Measurements from ENCODE around the gene DDX60. TPM values are rescaled to one million over a fixed set of nuclear protein-coding genes. Genes with fewer than 3 reads are reported as not detected.

The DDX60 gene
- total RNA-seq, 2 experiments from 2014 or later = 18.6 to 21.1 TPM

- CTCF ChIA-PET = no interaction called here
- intact Hi-C loops (cut with micrococcal nuclease) = no loop called here
- DNase-seq (no peak), ATAC-seq (no peak)
- Mint-ChIP-seq H3K9me3 (no peaks in the 10 kb centered on the region), H3K36me3 (ENCODE audit: low read depth) (peaks cover 21% of the 10 kb centered on the region), H3K4me1 (ENCODE audit: low read depth) (peaks cover 2% of the 10 kb centered on the region), H3K4me3 (no peak overlapping the region), H3K27ac (no peak overlapping the region), H3K27me3 (no peaks in the 10 kb centered on the region)
- TF ChIP-seq CTCF (IDR thresholded peaks at IDR 0.05) = no peak
- POLR2A ChIA-PET = no interaction called here
Observed at GRCh38 chr4:168265327-168265726, 53.2 kb downstream of the DDX60 start.

- peaks cover 22% of the 10 kb centered on the region for H3K36me3 Mint-ChIP-seq (ENCODE audit: low read depth)
Observed at GRCh38 chr4:168264903-168265302, 53.6 kb downstream of the DDX60 start.

GRCh38 chr4:168263039-168263438 is 55.5 kb downstream of the DDX60 start:
- no peak for ATAC-seq
- Mint-ChIP-seq H3K4me1 (ENCODE audit: low read depth) (peaks cover 2% of the 10 kb centered on the region), H3K4me3 (no peak overlapping the region), H3K27me3 (no peaks in the 10 kb centered on the region), H3K36me3 (ENCODE audit: low read depth) (peaks cover 20% of the 10 kb centered on the region), H3K9me3 (no peaks in the 10 kb centered on the region), H3K27ac (no peak overlapping the region)
- no peak for TF ChIP-seq CTCF (IDR thresholded peaks at IDR 0.05)
- no peak for DNase-seq
- CTCF ChIA-PET = no interaction called here
- intact Hi-C loops (cut with micrococcal nuclease) = no loop called here
- POLR2A ChIA-PET = no interaction called here

More at GRCh38 chr4:168264903-168265302, 53.6 kb downstream of the DDX60 start:
- Mint-ChIP-seq H3K4me1 (ENCODE audit: low read depth) (peaks cover 2% of the 10 kb centered on the region), H3K4me3 (no peak overlapping the region), H3K9me3 (no peaks in the 10 kb centered on the region), H3K27ac (no peak overlapping the region), H3K27me3 (no peaks in the 10 kb centered on the region)
- TF ChIP-seq CTCF (IDR thresholded peaks at IDR 0.05) = no peak
- ATAC-seq (no peak), DNase-seq (no peak)
- intact Hi-C loops (cut with micrococcal nuclease) = no loop called here
- POLR2A ChIA-PET = no interaction called here
- CTCF ChIA-PET = no interaction called here

DNA sequence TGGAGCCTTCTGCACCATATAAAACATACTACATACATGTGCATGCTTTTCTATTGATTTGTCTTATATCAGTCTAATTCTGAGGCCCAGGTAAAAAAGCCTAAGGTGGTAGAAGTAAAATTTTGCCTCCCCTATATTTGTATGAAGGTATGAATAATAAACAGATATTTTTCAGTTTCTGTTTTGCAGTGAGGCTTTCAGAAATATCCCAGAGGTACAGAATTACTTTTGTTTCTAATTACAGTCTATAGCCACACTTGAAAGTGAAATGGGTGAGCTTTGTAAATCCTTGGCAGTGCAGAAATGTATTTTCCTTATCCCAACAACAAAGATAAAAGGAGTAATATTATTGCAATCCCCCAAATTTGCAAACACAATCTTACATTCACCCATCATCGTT is 59.5 kb downstream of the DDX60 start:
- Mint-ChIP-seq H3K4me1 (ENCODE audit: low read depth) (peaks cover 2% of the 10 kb centered on the region), H3K4me3 (no peak overlapping the region), H3K27ac (no peak overlapping the region), H3K9me3 (no peaks in the 10 kb centered on the region), H3K27me3 (no peaks in the 10 kb centered on the region), H3K36me3 (ENCODE audit: low read depth) (peaks cover 27% of the 10 kb centered on the region)
- no peak for ATAC-seq
- ChIA-PET CTCF (interaction anchor here (1.4 kb wide), 1 partner anchor 255 kb away, joined by 3 read pairs; no protein-coding TSS in a partner anchor), POLR2A (no interaction called here)
- intact Hi-C loops (cut with micrococcal nuclease) = no loop called here
- no peak for TF ChIP-seq CTCF (IDR thresholded peaks at IDR 0.05)
- DNase-seq = no peak

GRCh38 chr4:168257768-168258167 is 60.8 kb downstream of the DDX60 start:
- intact Hi-C loops (cut with micrococcal nuclease) = no loop called here
- ChIA-PET POLR2A (no interaction called here), CTCF (interaction anchor here (1.4 kb wide), 1 partner anchor 256 kb away, joined by 3 read pairs; no protein-coding TSS in a partner anchor)
- H3K4me1 Mint-ChIP-seq (ENCODE audit: low read depth) = peaks cover 2% of the 10 kb centered on the region
- H3K27ac Mint-ChIP-seq = no peak overlapping the region
- no peak for TF ChIP-seq CTCF (IDR thresholded peaks at IDR 0.05)
- no peak for DNase-seq
- H3K27me3 Mint-ChIP-seq = no peaks in the 10 kb centered on the region
- H3K4me3 Mint-ChIP-seq = no peak overlapping the region
- peaks cover 33% of the 10 kb centered on the region for H3K36me3 Mint-ChIP-seq (ENCODE audit: low read depth)
- no peak for ATAC-seq
- H3K9me3 Mint-ChIP-seq = no peaks in the 10 kb centered on the region

Data from activated CD8-positive, alpha-beta T cell treated with anti-CD3 and anti-CD28 coated beads for 36 hours (primary cell).